GM18870 (cell line): ENCODE measurements around the gene BFSP2.

ENCODE experiments used
- ATAC-seq: cut with Tn5 transposase; IDR thresholded peaks from one replicate; pipeline ENCODE4 v1.9.1; 2021; ENCODE audit warnings: moderate library complexity; ENCODE audit not compliant: unreplicated experiment

The BFSP2 gene

GRCh38 chr3:133400006-133400515 lies at the start of gene BFSP2:
Gene BFSP2, plus strand, starts transcription at chr3:133400056. Its CDS starts 28 bp downstream, at chr3:133400084.
- no peak for ATAC-seq

- ATAC-seq = no peak
Measured at GRCh38 chr3:133354721-133355120, 45.1 kb upstream of the BFSP2 start.

- no peak for ATAC-seq
Measured at GRCh38 chr3:133360476-133360875, 39.4 kb upstream of the BFSP2 start.

- no peak for ATAC-seq
Measured at GRCh38 chr3:133361011-133361410, 38.8 kb upstream of the BFSP2 start.

GRCh38 chr3:133361435-133361834 lies 38.4 kb upstream of the BFSP2 start:
- ATAC-seq = no peak

- ATAC-seq = no peak
Measured at GRCh38 chr3:133362539-133362938, 37.3 kb upstream of the BFSP2 start.

GRCh38 chr3:133364704-133365103 lies 35.2 kb upstream of the BFSP2 start:
- no peak for ATAC-seq

GRCh38 chr3:133366921-133367320 lies 32.9 kb upstream of the BFSP2 start:
- no peak for ATAC-seq

GRCh38 chr3:133367403-133367802 lies 32.5 kb upstream of the BFSP2 start:
- no peak for ATAC-seq

- ATAC-seq = no peak
Measured at GRCh38 chr3:133367956-133368355, 31.9 kb upstream of the BFSP2 start.

- no peak for ATAC-seq
Measured at GRCh38 chr3:133368371-133369067, 31.3 kb upstream of the BFSP2 start.

- no peak for ATAC-seq
Measured at GRCh38 chr3:133369068-133369440, 30.8 kb upstream of the BFSP2 start.

- ATAC-seq = no peak
Measured at GRCh38 chr3:133371181-133371580, 28.7 kb upstream of the BFSP2 start.

GRCh38 chr3:133371676-133372075 lies 28.2 kb upstream of the BFSP2 start:
- no peak for ATAC-seq

GRCh38 chr3:133374708-133375402 lies 25.0 kb upstream of the BFSP2 start:
- ATAC-seq = no peak

- ATAC-seq = no peak
Measured at GRCh38 chr3:133375403-133375745, 24.5 kb upstream of the BFSP2 start.

- no peak for ATAC-seq
Measured at GRCh38 chr3:133376810-133377209, 23.0 kb upstream of the BFSP2 start.

GRCh38 chr3:133377396-133377795 lies 22.5 kb upstream of the BFSP2 start:
- no peak for ATAC-seq

- no peak for ATAC-seq
Measured at GRCh38 chr3:133379926-133380325, 19.9 kb upstream of the BFSP2 start.

- ATAC-seq = no peak
Measured at GRCh38 chr3:133380481-133381225, 19.2 kb upstream of the BFSP2 start.

- ATAC-seq = no peak
Measured at GRCh38 chr3:133381346-133382109, 18.3 kb upstream of the BFSP2 start.
